Activated T-cell treated with anti-CD3 and anti-CD28 coated beads, Interleukin-2, amount 50 U/mL, for 72 hours (primary cell): Measurements from ENCODE around the gene GMDS. TPM values are rescaled to one million over a fixed set of nuclear protein-coding genes. Genes with fewer than 3 reads are reported as not detected.
"Not testable (repeated sequence)": the region's sequence is repeated elsewhere in the genome, so short reads cannot be mapped to it uniquely, and the experiment has no call there.

Experiments used
- ATAC-seq, 2 donors: fragments of 150-1000 bp; cut with Tn5 transposase; replicated peaks in 1 of 2; 2 replicates each; pipeline ENCODE4 v1.10.0; 2021; ENCODE audit warnings: moderate library complexity in 2 of 2, mild to moderate bottlenecking in 1 of 2
- DNase-seq, 2 donors: peaks; one replicate each; pipeline ENCODE4 v3.0.0; 2021 to 2022; ENCODE audit warnings: mixed read lengths in 1 of 2
- H3K27ac Mint-ChIP-seq: one replicate; pipeline ENCODE4 v1.8.0; 2022; ENCODE audit warnings: mild to moderate bottlenecking, moderate library complexity, mixed read lengths
- H3K27me3 Mint-ChIP-seq: one replicate; pipeline ENCODE4 v1.8.0; 2022; ENCODE audit warnings: low read depth, mixed read lengths
- H3K36me3 Mint-ChIP-seq, 2 donors: one replicate each; pipeline ENCODE4 v1.8.0; 2022; ENCODE audit warnings: mixed read lengths in 2 of 2, mild to moderate bottlenecking in 1 of 2; ENCODE audit not compliant: insufficient read depth in 2 of 2
- H3K4me1 Mint-ChIP-seq: one replicate; pipeline ENCODE4 v1.8.0; 2022; ENCODE audit warnings: low read depth, mixed read lengths
- H3K4me3 Mint-ChIP-seq, 2 donors: one replicate each; pipeline ENCODE4 v1.8.0; 2022; ENCODE audit warnings: mild to moderate bottlenecking in 2 of 2, mixed read lengths in 2 of 2, moderate library complexity in 2 of 2
- H3K9me3 Mint-ChIP-seq, 2 donors: one replicate each; pipeline ENCODE4 v1.8.0; 2022; ENCODE audit warnings: mixed read lengths in 2 of 2
- total RNA-seq, 2 donors: library from RNA; stranded (reverse); gene quantifications; one replicate each; pipeline ENCODE4 v1.2.3, GENCODE V29; 2022

The GMDS gene
- total RNA-seq, 2 donors from 2014 or later: 23.8 to 33.0 TPM

- ATAC-seq: no peak
- no peaks in the 10 kb centered on the region for H3K4me1 Mint-ChIP-seq
- DNase-seq: no peak
- H3K27ac Mint-ChIP-seq: no peak overlapping the region
- H3K4me3 Mint-ChIP-seq: no peak overlapping the region
- H3K36me3 Mint-ChIP-seq: no peaks in the 10 kb centered on the region
- H3K27me3 Mint-ChIP-seq: no peaks in the 10 kb centered on the region
- H3K9me3 Mint-ChIP-seq: no peaks in the 10 kb centered on the region
These were observed 573.0 kb downstream of the GMDS start for GRCh38 chr6:1672379-1672778.

- Mint-ChIP-seq H3K36me3 (no peaks in the 10 kb centered on the region), H3K9me3 (no peaks in the 10 kb centered on the region)
- no peak for ATAC-seq
These were observed 574.5 kb downstream of the GMDS start for GRCh38 chr6:1670711-1671462.

GRCh38 chr6:1669996-1670395, 575.4 kb downstream of the GMDS start:
- DNase-seq (no peak), ATAC-seq (no peak)
- H3K4me3 Mint-ChIP-seq: no peak overlapping the region
- H3K36me3 Mint-ChIP-seq: no peaks in the 10 kb centered on the region
- no peaks in the 10 kb centered on the region for H3K9me3 Mint-ChIP-seq
- H3K27me3 Mint-ChIP-seq: no peaks in the 10 kb centered on the region
- no peak overlapping the region for H3K27ac Mint-ChIP-seq
- H3K4me1 Mint-ChIP-seq: no peaks in the 10 kb centered on the region

More at GRCh38 chr6:1670711-1671462, 574.5 kb downstream of the GMDS start:
- Mint-ChIP-seq H3K4me3 (no peak overlapping the region), H3K4me1 (no peaks in the 10 kb centered on the region), H3K27ac (no peak overlapping the region), H3K27me3 (no peaks in the 10 kb centered on the region)
- no peak for DNase-seq

GRCh38 chr6:1668456-1668855, 576.9 kb downstream of the GMDS start:
- H3K36me3 Mint-ChIP-seq: not testable (repeated sequence)

GRCh38 chr6:1667805-1668175, 577.6 kb downstream of the GMDS start:
- Mint-ChIP-seq H3K27ac (no peak overlapping the region), H3K27me3 (no peaks in the 10 kb centered on the region), H3K4me1 (no peaks in the 10 kb centered on the region), H3K4me3 (no peak overlapping the region), H3K9me3 (no peaks in the 10 kb centered on the region), H3K36me3 (no peaks in the 10 kb centered on the region)
- DNase-seq (no peak), ATAC-seq (no peak)

More at GRCh38 chr6:1668456-1668855, 576.9 kb downstream of the GMDS start:
- not testable (repeated sequence) for H3K27me3 Mint-ChIP-seq, ATAC-seq, H3K27ac Mint-ChIP-seq, H3K9me3 Mint-ChIP-seq, DNase-seq, H3K4me1 Mint-ChIP-seq, H3K4me3 Mint-ChIP-seq

- H3K4me3 Mint-ChIP-seq: no peak overlapping the region
- H3K27me3 Mint-ChIP-seq: no peaks in the 10 kb centered on the region
- H3K4me1 Mint-ChIP-seq: no peaks in the 10 kb centered on the region
- no peaks in the 10 kb centered on the region for H3K9me3 Mint-ChIP-seq
- no peak for DNase-seq
- no peak for ATAC-seq
- no peaks in the 10 kb centered on the region for H3K36me3 Mint-ChIP-seq
- no peak overlapping the region for H3K27ac Mint-ChIP-seq
These were observed 578.2 kb downstream of the GMDS start for GRCh38 chr6:1667012-1667804.

- no peaks in the 10 kb centered on the region for H3K9me3 Mint-ChIP-seq
- no peak for ATAC-seq
- H3K27me3 Mint-ChIP-seq: no peaks in the 10 kb centered on the region
These were observed 580.2 kb downstream of the GMDS start for GRCh38 chr6:1665214-1665613.

GRCh38 chr6:1664329-1664728, 581.1 kb downstream of the GMDS start:
- ATAC-seq: no peak
- Mint-ChIP-seq H3K4me3 (no peak overlapping the region), H3K27me3 (no peaks in the 10 kb centered on the region), H3K36me3 (no peaks in the 10 kb centered on the region), H3K27ac (no peak overlapping the region), H3K4me1 (no peaks in the 10 kb centered on the region), H3K9me3 (no peaks in the 10 kb centered on the region)
- no peak for DNase-seq

More at GRCh38 chr6:1665214-1665613, 580.2 kb downstream of the GMDS start:
- no peaks in the 10 kb centered on the region for H3K36me3 Mint-ChIP-seq
- no peak overlapping the region for H3K4me3 Mint-ChIP-seq
- no peak overlapping the region for H3K27ac Mint-ChIP-seq
- no peaks in the 10 kb centered on the region for H3K4me1 Mint-ChIP-seq
- no peak for DNase-seq

GRCh38 chr6:1663511-1663910, 581.9 kb downstream of the GMDS start:
- no peak for ATAC-seq
- Mint-ChIP-seq H3K9me3 (no peaks in the 10 kb centered on the region), H3K27ac (no peak overlapping the region), H3K4me3 (no peak overlapping the region), H3K27me3 (no peaks in the 10 kb centered on the region), H3K36me3 (no peaks in the 10 kb centered on the region), H3K4me1 (no peaks in the 10 kb centered on the region)
- no peak for DNase-seq

GRCh38 chr6:1662534-1662933, 582.9 kb downstream of the GMDS start:
- H3K4me3 Mint-ChIP-seq: no peak overlapping the region
- no peaks in the 10 kb centered on the region for H3K36me3 Mint-ChIP-seq
- no peak for ATAC-seq
- H3K27ac Mint-ChIP-seq: no peak overlapping the region
- DNase-seq: no peak
- no peaks in the 10 kb centered on the region for H3K4me1 Mint-ChIP-seq
- H3K9me3 Mint-ChIP-seq: no peaks in the 10 kb centered on the region
- no peaks in the 10 kb centered on the region for H3K27me3 Mint-ChIP-seq

GRCh38 chr6:1659816-1660215, 585.6 kb downstream of the GMDS start:
- H3K36me3 Mint-ChIP-seq: no peaks in the 10 kb centered on the region
- H3K9me3 Mint-ChIP-seq: no peaks in the 10 kb centered on the region
- H3K4me1 Mint-ChIP-seq: no peaks in the 10 kb centered on the region
- no peak overlapping the region for H3K27ac Mint-ChIP-seq
- H3K4me3 Mint-ChIP-seq: no peak overlapping the region
- ATAC-seq (no peak), DNase-seq (no peak)
- no peaks in the 10 kb centered on the region for H3K27me3 Mint-ChIP-seq

- Mint-ChIP-seq H3K36me3 (no peaks in the 10 kb centered on the region), H3K27me3 (no peaks in the 10 kb centered on the region), H3K27ac (no peak overlapping the region), H3K9me3 (no peaks in the 10 kb centered on the region), H3K4me3 (no peak overlapping the region), H3K4me1 (no peaks in the 10 kb centered on the region)
- DNase-seq (no peak), ATAC-seq (no peak)
These were observed 587.0 kb downstream of the GMDS start for GRCh38 chr6:1658212-1659005.

GRCh38 chr6:1657771-1658165, 587.6 kb downstream of the GMDS start:
- Mint-ChIP-seq H3K27me3 (no peaks in the 10 kb centered on the region), H3K27ac (no peak overlapping the region), H3K4me1 (no peaks in the 10 kb centered on the region), H3K9me3 (no peaks in the 10 kb centered on the region), H3K4me3 (no peak overlapping the region), H3K36me3 (no peaks in the 10 kb centered on the region)
- DNase-seq: no peak
- ATAC-seq: no peak
